Peyer's patch (tissue), 4 donors: ENCODE measurements around the gene DST.

Experiments used
- CTCF ChIP-seq, 6 experiments: fragments of 450-650 bp in 4 of 6; fragments of 200-600 bp in 2 of 6; sonication (generic) in 1 of 6; IDR thresholded peaks; one replicate each; pipeline ENCODE4 v1.5.1; 2017 to 2019; ENCODE audit warnings: antibody characterized with exemption in 6 of 6, mild to moderate bottlenecking in 3 of 6, moderate library complexity in 1 of 6
- POLR2A ChIP-seq, 2 donors: fragments of 450-650 bp; IDR thresholded peaks; one replicate each; pipeline ENCODE4 v1.5.1; 2017; ENCODE audit warnings: antibody characterized with exemption in 2 of 2, mild to moderate bottlenecking in 2 of 2, moderate library complexity in 2 of 2

DNA sequence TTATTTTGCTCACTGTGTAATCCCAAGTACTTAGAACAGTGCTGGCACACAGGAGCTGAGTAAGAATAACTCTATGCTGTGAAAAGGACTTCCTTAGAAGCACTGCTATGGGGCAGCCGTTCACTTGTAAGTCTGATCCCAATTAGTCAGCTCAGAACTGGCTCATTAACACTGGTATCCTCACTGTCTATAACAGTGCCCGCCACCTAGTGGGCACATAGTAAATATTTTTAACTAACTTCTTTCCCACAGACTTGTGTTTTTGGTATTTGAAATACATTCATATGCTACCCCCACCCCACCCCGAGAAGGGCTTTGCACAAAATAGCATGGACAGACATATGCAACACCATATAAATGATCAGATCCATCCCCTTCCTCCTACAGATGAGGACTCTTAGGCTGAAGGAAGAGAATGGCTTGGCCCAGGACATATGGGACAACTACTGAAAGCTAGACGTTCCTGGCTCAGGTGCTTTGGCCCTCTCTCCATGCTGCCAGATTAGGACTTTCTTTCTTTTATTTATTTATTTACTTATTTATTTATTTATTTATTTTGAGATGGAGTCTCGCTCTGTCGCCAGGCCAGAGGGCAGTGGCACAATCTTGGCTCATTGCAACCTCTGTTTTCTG, 47.1 kb downstream of the DST start:
- peak in 5 of 6 experiments; percentile 26 to 62 (median 58) for TF ChIP-seq CTCF (IDR thresholded peaks at IDR 0.05)
- no peak for TF ChIP-seq POLR2A (IDR thresholded peaks at IDR 0.05)
